ENCODE results near the gene POLDIP2. TPM values are rescaled to one million over a fixed set of nuclear protein-coding genes. Genes with fewer than 3 reads are reported as not detected.

Gene POLDIP2
- total RNA-seq, 1 experiment from 2014 or later, result 82.8 TPM

GRCh38 chr17:28343491-28343932 is 13.8 kb downstream of the POLDIP2 start:
- Histone ChIP-seq H3K14ac (ENCODE audit: insufficient read depth, low read length) (no peak overlapping the region), H2BK15ac (ENCODE audit: low read depth, low read length) (no peak overlapping the region), H3K27me3 (ENCODE audit: insufficient read depth, low read length) (no peaks in the 10 kb centered on the region), H3K9me3 (ENCODE audit: control insufficient read depth, low read depth, low read length) (no peaks in the 10 kb centered on the region), H3K27ac (ENCODE audit: insufficient read length, low read depth, low read length) (no peak overlapping the region), H4K5ac (ENCODE audit: insufficient read length, low read depth, low read length) (no peak overlapping the region), H3K4me1 (ENCODE audit: insufficient read depth, low read length) (no peaks in the 10 kb centered on the region), H3K4ac (ENCODE audit: low read depth, low read length) (no peak overlapping the region), H3K23ac (ENCODE audit: insufficient read length, low read depth, low read length) (no peak overlapping the region), H2BK12ac (ENCODE audit: insufficient read length, low read depth, low read length) (no peak overlapping the region), H3K79me2 (ENCODE audit: insufficient read depth, low read length) (no peaks in the 10 kb centered on the region), H3K4me2 (ENCODE audit: insufficient read depth, insufficient read length, low read length) (no peak overlapping the region), H4K8ac (replicated peaks; ENCODE audit: insufficient read length, low read depth, low read length) (no peak overlapping the region), H3K23me2 (ENCODE audit: insufficient read length, low read depth, low read length, poor library complexity, severe bottlenecking) (no peaks in the 10 kb centered on the region), H4K20me1 (ENCODE audit: control insufficient read depth, insufficient read depth, insufficient read length) (no peaks in the 10 kb centered on the region), H2AK5ac (ENCODE audit: insufficient read length, low read length) (no peak overlapping the region), H3K79me1 (ENCODE audit: insufficient read depth, low read depth, low read length, poor library complexity, severe bottlenecking) (no peaks in the 10 kb centered on the region), H2BK5ac (ENCODE audit: insufficient read length, low read length) (no peak overlapping the region), H3T11ph (ENCODE audit: low read length) (no peak overlapping the region), H3K9ac (ENCODE audit: extremely low read depth, insufficient read length, low read length) (no peak overlapping the region), H2AFZ (ENCODE audit: low read length) (no peak overlapping the region), H3K56ac (ENCODE audit: insufficient read length, low read depth, low read length) (no peak overlapping the region), H2BK120ac (ENCODE audit: low read depth, low read length, poor library complexity, severe bottlenecking) (no peak overlapping the region), H3K18ac (ENCODE audit: insufficient read length, low read depth, low read length) (no peak overlapping the region), H4K91ac (ENCODE audit: insufficient read length, low read depth, low read length) (no peak overlapping the region), H2BK20ac (ENCODE audit: low read depth, low read length, poor library complexity, severe bottlenecking) (no peak overlapping the region)
- no peak overlapping the region for H3K27ac Mint-ChIP-seq
- WGBS (ENCODE audit: extremely low coverage, insufficient read length, low lambda C conversion rate), result no CpG with 5 or more reads among the region's 10 CpGs
- DNase-seq, result no peak
- peaks cover 16 to 17% of the 10 kb centered on the region in 2 experiments for H3K4me1 Mint-ChIP-seq
- H3K27me3 Mint-ChIP-seq (ENCODE audit: low read depth), result no peaks in the 10 kb centered on the region
- peaks cover 18 to 74% (median 64%) of the 10 kb centered on the region in 3 experiments; a peak in 6 of 7 replicates for H3K36me3 Mint-ChIP-seq (ENCODE audit: insufficient read depth in 1 of 3, low read depth in 3 of 3)
- H3K4me3 Mint-ChIP-seq, result no peak overlapping the region
- no peak for TF ChIP-seq CTCF (conservative IDR thresholded peaks at IDR 0.05)
- H3K9me3 Mint-ChIP-seq, result no peaks in the 10 kb centered on the region
